ENCODE measurements around the gene DTWD2. TPM values are rescaled to one million over a fixed set of nuclear protein-coding genes. Genes with fewer than 3 reads are reported as not detected.
"Not testable (repeated sequence)": the region's sequence is repeated elsewhere in the genome, so short reads cannot be mapped to it uniquely, and the experiment has no call there.

Gene DTWD2
- total RNA-seq, 1 donor from 2014 or later = 11.8 TPM

- DNase-seq (no peak), ATAC-seq (ENCODE audit: poor library complexity) (no peak)
- intact Hi-C loops (cut with DNase I) = no loop called here
Observed at GRCh38 chr5:118963169-118963568, 25.2 kb downstream of the DTWD2 start.

GRCh38 chr5:118960557-118960956, 27.8 kb downstream of the DTWD2 start:
- no peak for DNase-seq
- intact Hi-C loops (cut with DNase I) = no loop called here
- no peak for ATAC-seq (ENCODE audit: poor library complexity)

GRCh38 chr5:118956727-118957126, 31.6 kb downstream of the DTWD2 start:
- ATAC-seq (ENCODE audit: poor library complexity) (no peak), DNase-seq (no peak)
- intact Hi-C loops (cut with DNase I) = no loop called here

GRCh38 chr5:118953652-118954005, 34.7 kb downstream of the DTWD2 start:
- DNase-seq = no peak
- no peak for ATAC-seq (ENCODE audit: poor library complexity)
- intact Hi-C loops (cut with DNase I) = no loop called here

- ATAC-seq (ENCODE audit: poor library complexity) (no peak), DNase-seq (no peak)
- intact Hi-C loops (cut with DNase I) = no loop called here
Observed at GRCh38 chr5:118952992-118953651, 35.2 kb downstream of the DTWD2 start.

GRCh38 chr5:118952306-118952705, 36.0 kb downstream of the DTWD2 start:
- DNase-seq; ATAC-seq (ENCODE audit: poor library complexity); intact Hi-C loops (cut with DNase I): not testable (repeated sequence)

- DNase-seq; intact Hi-C loops (cut with DNase I); ATAC-seq (ENCODE audit: poor library complexity): not testable (repeated sequence)
Observed at GRCh38 chr5:118950354-118950753, 38.0 kb downstream of the DTWD2 start.

GRCh38 chr5:118946138-118946800, 42.1 kb downstream of the DTWD2 start:
- ATAC-seq (ENCODE audit: poor library complexity) (no peak), DNase-seq (no peak)
- intact Hi-C loops (cut with DNase I) = no loop called here

- intact Hi-C loops (cut with DNase I) = no loop called here
- ATAC-seq (ENCODE audit: poor library complexity) (peak; percentile 53), DNase-seq (no peak)
Observed at GRCh38 chr5:118937393-118938061, 50.8 kb downstream of the DTWD2 start.

GRCh38 chr5:118933703-118934102, 54.6 kb downstream of the DTWD2 start:
- no peak for ATAC-seq (ENCODE audit: poor library complexity)
- intact Hi-C loops (cut with DNase I) = no loop called here
- DNase-seq = no peak

- DNase-seq (no peak), ATAC-seq (ENCODE audit: poor library complexity) (no peak)
- intact Hi-C loops (cut with DNase I) = no loop called here
Observed at GRCh38 chr5:118931564-118931963, 56.8 kb downstream of the DTWD2 start.

GRCh38 chr5:118924006-118924389, 64.3 kb downstream of the DTWD2 start:
- DNase-seq (no peak), ATAC-seq (ENCODE audit: poor library complexity) (no peak)
- intact Hi-C loops (cut with DNase I) = no loop called here

GRCh38 chr5:118923295-118924005, 64.9 kb downstream of the DTWD2 start:
- intact Hi-C loops (cut with DNase I) = no loop called here
- ATAC-seq (ENCODE audit: poor library complexity) (no peak), DNase-seq (no peak)

GRCh38 chr5:118921866-118922265, 66.5 kb downstream of the DTWD2 start:
- no peak for DNase-seq
- intact Hi-C loops (cut with DNase I) = no loop called here
- no peak for ATAC-seq (ENCODE audit: poor library complexity)

GRCh38 chr5:118919016-118919415, 69.3 kb downstream of the DTWD2 start:
- DNase-seq (no peak), ATAC-seq (ENCODE audit: poor library complexity) (no peak)
- intact Hi-C loops (cut with DNase I) = no loop called here

GRCh38 chr5:118918232-118918631, 70.1 kb downstream of the DTWD2 start:
- intact Hi-C loops (cut with DNase I) = no loop called here
- ATAC-seq (ENCODE audit: poor library complexity) (no peak), DNase-seq (no peak)

GRCh38 chr5:118907536-118907935, 80.8 kb downstream of the DTWD2 start:
- DNase-seq; intact Hi-C loops (cut with DNase I); ATAC-seq (ENCODE audit: poor library complexity): not testable (repeated sequence)

- DNase-seq (no peak), ATAC-seq (ENCODE audit: poor library complexity) (no peak)
- intact Hi-C loops (cut with DNase I) = no loop called here
Observed at GRCh38 chr5:118906947-118907346, 81.4 kb downstream of the DTWD2 start.

GRCh38 chr5:118905196-118905595, 83.2 kb downstream of the DTWD2 start:
- ATAC-seq (ENCODE audit: poor library complexity) (no peak), DNase-seq (no peak)
- intact Hi-C loops (cut with DNase I) = no loop called here
